Measurements from ENCODE around the gene LMF2.

LMF2 gene

GRCh38 chr22:50517495-50518260, 10.2 kb upstream of the LMF2 start:
- no peaks in the 10 kb centered on the region for H3K9me3 ChIP-seq (ENCODE audit: control insufficient read depth, insufficient read depth, low read depth, low read length)
- H3K4me3 ChIP-seq (ENCODE audit: low read depth, low read length) = no peak overlapping the region
- ChIA-PET CTCF (interaction anchor here (0.7 to 1.9 kb wide), 2 partner anchors 8 to 11 kb away, joined by 3 to 13 read pairs; partner anchors contain the start of gene SCO2), POLR2A (interaction anchor here (1.0 to 3.2 kb wide), 2 partner anchors 8 to 9 kb away, joined by 5 to 12 read pairs; partner anchors contain the start of genes LMF2, NCAPH2 and SCO2)
- peaks cover 2 to 78% of the 10 kb centered on the region in 2 experiments; a peak in 2 of 3 replicates for H3K36me3 ChIP-seq (ENCODE audit: control insufficient read depth in 2 of 2, insufficient read depth in 1 of 2, low read length in 2 of 2)
- TF ChIP-seq ZNF302 (tag by site-specific recombination; IDR thresholded peaks at IDR 0.05; ENCODE audit: low read depth) (no peak), ZIC2 (tag by site-specific recombination; IDR thresholded peaks at IDR 0.05) (peak; percentile 52; the same call in 1 of the 2 replicates), GLIS1 (tag by site-specific recombination; IDR thresholded peaks at IDR 0.05) (peak; percentile 66; the same call in 1 of the 2 replicates), EGR2 (tag by site-specific recombination; IDR thresholded peaks at IDR 0.05; ENCODE audit: low read depth) (peak; percentile 57; the same call in 1 of the 2 replicates), ZNF404 (tag by site-specific recombination; IDR thresholded peaks at IDR 0.05) (no peak), ZFHX2 (tag by site-specific recombination; conservative IDR thresholded peaks at IDR 0.05) (peak; percentile 42)
- no peak overlapping the region for H3K27ac ChIP-seq (ENCODE audit: extremely low read depth, low read depth, low read length)
- H3K4me1 ChIP-seq (ENCODE audit: control insufficient read depth, insufficient read depth, low read length) = no peaks in the 10 kb centered on the region

- POLR2A ChIA-PET = interaction anchor here (1.0 to 3.2 kb wide), 2 partner anchors 8 to 9 kb away, joined by 5 to 12 read pairs; partner anchors contain the start of genes LMF2, NCAPH2 and SCO2
- Histone ChIP-seq H3K9me3 (ENCODE audit: control insufficient read depth, insufficient read depth, low read depth, low read length) (no peaks in the 10 kb centered on the region), H3K4me1 (ENCODE audit: control insufficient read depth, insufficient read depth, low read length) (no peaks in the 10 kb centered on the region), H3K27ac (ENCODE audit: extremely low read depth, low read depth, low read length) (no peak overlapping the region), H3K4me3 (ENCODE audit: low read depth, low read length) (no peak overlapping the region), H3K36me3 (ENCODE audit: control insufficient read depth in 2 of 2, insufficient read depth in 1 of 2, low read length in 2 of 2) (peaks cover 6 to 78% of the 10 kb centered on the region in 2 experiments; a peak in 2 of 3 replicates)
- no peak for TF ChIP-seq ZNF704 (tag by site-specific recombination; IDR thresholded peaks at IDR 0.05)
- TF ChIP-seq PRDM6 (tag by site-specific recombination; IDR thresholded peaks at IDR 0.05) = no peak
- no peak for TF ChIP-seq WT1 (tag by site-specific recombination; IDR thresholded peaks at IDR 0.05)
- TF ChIP-seq ZBTB1 (tag by site-specific recombination; IDR thresholded peaks at IDR 0.05) = no peak
- CTCF ChIA-PET = interaction anchor here (1.9 kb wide), 1 partner anchor 9 kb away, joined by 13 read pairs; the partner anchor contains the start of gene SCO2
Observed at GRCh38 chr22:50516891-50517290, 9.4 kb upstream of the LMF2 start.

GRCh38 chr22:50516068-50516467, 8.6 kb upstream of the LMF2 start:
- Histone ChIP-seq H3K4me1 (ENCODE audit: control insufficient read depth, insufficient read depth, low read length) (no peaks in the 10 kb centered on the region), H3K27ac (ENCODE audit: extremely low read depth, low read depth, low read length) (no peak overlapping the region), H3K4me3 (ENCODE audit: low read depth, low read length) (no peak overlapping the region), H3K9me3 (ENCODE audit: control insufficient read depth, insufficient read depth, low read depth, low read length) (no peaks in the 10 kb centered on the region), H3K36me3 (ENCODE audit: control insufficient read depth in 2 of 2, insufficient read depth in 1 of 2, low read length in 2 of 2) (peaks cover 6 to 71% of the 10 kb centered on the region in 2 experiments; a peak in 2 of 3 replicates)
- ChIA-PET CTCF (interaction anchor here (1.9 kb wide), 1 partner anchor 10 kb away, joined by 13 read pairs; the partner anchor contains the start of gene SCO2), POLR2A (interaction anchor here (2.6 to 3.2 kb wide), 2 partner anchors 8 to 9 kb away, joined by 12 to 22 read pairs; partner anchors contain the start of genes LMF2, NCAPH2 and SCO2)
- no peak for TF ChIP-seq ZNF791 (tag by site-specific recombination; IDR thresholded peaks at IDR 0.05)
- TF ChIP-seq KLF7 (tag by site-specific recombination; IDR thresholded peaks at IDR 0.05; ENCODE audit: borderline replicate concordance) = no peak
- TF ChIP-seq ZBTB26 (tag by site-specific recombination; optimal IDR thresholded peaks at IDR 0.05) = no peak
- no peak for TF ChIP-seq ZNF830 (tag by site-specific recombination; IDR thresholded peaks at IDR 0.05; ENCODE audit: low read depth)
- no peak for TF ChIP-seq ZNF549 (tag by site-specific recombination; IDR thresholded peaks at IDR 0.05)
- no peak for TF ChIP-seq ZNF26 (tag by site-specific recombination; IDR thresholded peaks at IDR 0.05)
- TF ChIP-seq ZNF223 (tag by site-specific recombination; IDR thresholded peaks at IDR 0.05) = no peak
- no peak for TF ChIP-seq ZNF302 (tag by site-specific recombination; IDR thresholded peaks at IDR 0.05; ENCODE audit: low read depth)
- no peak for TF ChIP-seq ZBTB7A (tag by site-specific recombination; IDR thresholded peaks at IDR 0.05; ENCODE audit: low read depth)
- TF ChIP-seq ZFP69B (tag by site-specific recombination; IDR thresholded peaks at IDR 0.05) = no peak
- no peak for TF ChIP-seq ZNF398 (tag by site-specific recombination; IDR thresholded peaks at IDR 0.05)
- TF ChIP-seq ZNF677 (tag by site-specific recombination; IDR thresholded peaks at IDR 0.05) = no peak
